ENCODE measurements around the gene ACSM2A. TPM values are rescaled to one million over a fixed set of nuclear protein-coding genes. Genes with fewer than 3 reads are reported as not detected.
"Not testable (repeated sequence)": the region's sequence is repeated elsewhere in the genome, so short reads cannot be mapped to it uniquely, and the experiment has no call there.

ACSM2A gene
- total and polyA plus RNA-seq, 2 of the 4 experiments (the other 2 are of a cell fraction): not detected

GRCh38 chr16:20469930-20470329 is 18.6 kb downstream of the ACSM2A start:
- BruUV-seq (replicated peaks); H2BK120ac ChIP-seq (ENCODE audit: low read depth, low read length); H3K18ac ChIP-seq (ENCODE audit: low read depth, low read length); H3K27ac ChIP-seq (ENCODE audit: insufficient read depth, low read length); H3K56ac ChIP-seq (ENCODE audit: extremely low read depth, insufficient read depth, low read length); DNase-seq; H3K4me1 ChIP-seq (ENCODE audit: control insufficient read depth, insufficient read depth, low read length); H4K91ac ChIP-seq (ENCODE audit: insufficient read depth, low read depth, low read length); POLR2A ChIA-PET (ENCODE audit: unreplicated experiment); H3K23ac ChIP-seq (ENCODE audit: low read depth, low read length); dilution Hi-C loops (cut with HindIII; ENCODE audit: low sequenced_read_pairs, unreplicated experiment); H3K14ac ChIP-seq (replicated peaks; ENCODE audit: low read depth, low read length); H2BK5ac ChIP-seq (ENCODE audit: low read depth, low read length, poor library complexity, severe bottlenecking); H2AK9ac ChIP-seq (replicated peaks; ENCODE audit: low read depth, low read length, poor library complexity); H3K4ac ChIP-seq (ENCODE audit: low read depth, low read length); H2AFZ ChIP-seq (replicated peaks; ENCODE audit: low read length, poor library complexity); H3K4me2 ChIP-seq (ENCODE audit: low read depth, low read length); H3K27me3 ChIP-seq (ENCODE audit: control insufficient read depth, insufficient read depth, low read length); H3K36me3 ChIP-seq (ENCODE audit: control insufficient read depth, insufficient read depth, low read length); in situ Hi-C loops (cut with MboI; ENCODE audit: low sequenced_read_pairs); H3K9me1 ChIP-seq (ENCODE audit: insufficient read depth, low read length); H3K9ac ChIP-seq (ENCODE audit: low read depth, low read length); H3K9me3 ChIP-seq (ENCODE audit: control insufficient read depth, insufficient read depth, low read length); H4K5ac ChIP-seq (ENCODE audit: low read depth, low read length); H3K79me1 ChIP-seq (ENCODE audit: low read depth in 1 of 2, low read length in 2 of 2); H3K4me3 ChIP-seq (ENCODE audit: insufficient read depth, low read depth, low read length); H2AK5ac ChIP-seq (ENCODE audit: low read depth, low read length); ATAC-seq (ENCODE audit: low read depth); H4K8ac ChIP-seq (ENCODE audit: low read depth in 2 of 2, low read length in 2 of 2); CTCF ChIA-PET; H2BK15ac ChIP-seq (ENCODE audit: low read depth, low read length); H4K20me1 ChIP-seq (ENCODE audit: insufficient read depth, low read length); H2BK20ac ChIP-seq (ENCODE audit: low read depth, low read length); intact Hi-C loops (cut with micrococcal nuclease): not testable (repeated sequence)
- WGBS, 2 experiments (ENCODE audit: extremely low coverage in 2 of 2, insufficient read length in 1 of 2): no CpG with 5 or more reads among the region's 2 CpGs

GRCh38 chr16:20470732-20471131 is 19.4 kb downstream of the ACSM2A start:
- not testable (repeated sequence) for BruUV-seq (replicated peaks)

More at GRCh38 chr16:20470732-20471131, 19.4 kb downstream of the ACSM2A start:
- H2AK9ac ChIP-seq (replicated peaks; ENCODE audit: low read depth, low read length, poor library complexity); CTCF ChIA-PET; intact Hi-C loops (cut with micrococcal nuclease); H4K5ac ChIP-seq (ENCODE audit: low read depth, low read length); H2AFZ ChIP-seq (replicated peaks; ENCODE audit: low read length, poor library complexity); H4K8ac ChIP-seq (ENCODE audit: low read depth in 2 of 2, low read length in 2 of 2); H3K36me3 ChIP-seq (ENCODE audit: control insufficient read depth, insufficient read depth, low read length); H2BK20ac ChIP-seq (ENCODE audit: low read depth, low read length); H2BK15ac ChIP-seq (ENCODE audit: low read depth, low read length); DNase-seq; H3K14ac ChIP-seq (replicated peaks; ENCODE audit: low read depth, low read length); H3K79me1 ChIP-seq (ENCODE audit: low read depth in 1 of 2, low read length in 2 of 2); H3K4me3 ChIP-seq (ENCODE audit: insufficient read depth, low read depth, low read length); H4K91ac ChIP-seq (ENCODE audit: insufficient read depth, low read depth, low read length); H3K9me1 ChIP-seq (ENCODE audit: insufficient read depth, low read length); H3K27me3 ChIP-seq (ENCODE audit: control insufficient read depth, insufficient read depth, low read length); ATAC-seq (ENCODE audit: low read depth); H2BK5ac ChIP-seq (ENCODE audit: low read depth, low read length, poor library complexity, severe bottlenecking); H3K56ac ChIP-seq (ENCODE audit: extremely low read depth, insufficient read depth, low read length); H3K9ac ChIP-seq (ENCODE audit: low read depth, low read length); H3K23ac ChIP-seq (ENCODE audit: low read depth, low read length); dilution Hi-C loops (cut with HindIII; ENCODE audit: low sequenced_read_pairs, unreplicated experiment); POLR2A ChIA-PET (ENCODE audit: unreplicated experiment); in situ Hi-C loops (cut with MboI; ENCODE audit: low sequenced_read_pairs); H3K9me3 ChIP-seq (ENCODE audit: control insufficient read depth, insufficient read depth, low read length); H3K27ac ChIP-seq (ENCODE audit: insufficient read depth, low read length); H3K4ac ChIP-seq (ENCODE audit: low read depth, low read length); H2AK5ac ChIP-seq (ENCODE audit: low read depth, low read length); H2BK120ac ChIP-seq (ENCODE audit: low read depth, low read length); H3K4me2 ChIP-seq (ENCODE audit: low read depth, low read length); H3K4me1 ChIP-seq (ENCODE audit: control insufficient read depth, insufficient read depth, low read length); H4K20me1 ChIP-seq (ENCODE audit: insufficient read depth, low read length); H3K18ac ChIP-seq (ENCODE audit: low read depth, low read length): not testable (repeated sequence)
- WGBS, 2 experiments (ENCODE audit: extremely low coverage in 2 of 2, insufficient read length in 1 of 2): no CpG with 5 or more reads among the region's 1 CpG
